Aortic smooth muscle cell (primary cell): ENCODE results near the gene C5orf63. TPM values are rescaled to one million over a fixed set of nuclear protein-coding genes. Genes with fewer than 3 reads are reported as not detected.

Source experiments
- total RNA-seq: library from RNA; depleted of rRNA; stranded (reverse); fragments of >200 nt; gene quantifications from 2 replicates; pipeline ENCODE4 v1.2.3, GENCODE V29; 2014

Gene C5orf63
- total RNA-seq: 2.0 TPM in 2 replicates

GRCh38 chr5:127072861-127073846 is at the start of gene C5orf63:
C5orf63 (minus strand) TSS chr5:127073502; CDS start chr5:127058995, 14,507 bp downstream.

DNA sequence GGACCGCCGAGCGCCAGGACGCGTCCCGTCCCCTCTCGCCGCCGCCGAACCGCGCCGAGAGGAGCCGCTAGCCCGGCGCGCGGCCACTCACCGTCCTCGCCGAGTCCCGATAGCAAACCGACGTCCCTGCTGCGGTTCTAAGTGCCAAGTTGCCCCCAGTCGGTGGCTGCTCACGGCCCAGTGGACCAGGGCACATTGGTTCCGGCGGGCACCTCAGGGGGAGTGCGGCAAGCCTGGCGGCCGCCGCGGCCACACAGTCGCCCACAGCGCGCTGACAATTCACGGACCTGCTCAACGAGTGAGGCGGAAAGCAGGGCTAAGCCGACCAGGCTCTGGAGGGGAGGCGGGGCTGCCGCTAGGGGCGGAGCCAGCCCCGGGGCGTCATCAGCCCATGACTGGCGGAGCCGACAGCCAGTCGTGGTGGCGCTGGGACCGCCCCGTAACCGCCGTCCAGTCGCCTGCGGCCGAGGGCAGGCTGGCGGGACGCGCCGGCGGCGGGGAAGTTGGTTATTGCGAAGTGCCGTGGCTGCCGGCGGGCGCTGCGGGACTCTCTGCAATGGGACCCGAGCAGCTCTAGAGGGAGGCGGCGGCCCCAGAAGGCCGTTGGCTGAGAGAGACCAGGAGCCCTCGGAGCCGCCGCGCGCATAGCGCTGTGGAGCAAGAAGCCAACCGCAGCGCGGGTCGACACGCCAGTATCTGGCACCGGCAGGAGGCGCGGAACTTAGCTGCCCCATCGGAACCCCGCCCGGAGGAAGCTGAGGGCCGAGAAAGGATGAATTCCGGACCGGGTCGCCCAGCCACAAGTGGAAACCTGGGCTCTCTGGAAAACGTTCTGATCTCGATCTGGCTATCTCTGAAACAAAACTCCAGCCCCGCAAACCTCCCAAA is 42.8 kb downstream of the C5orf63 start, which contains the start of gene MARCHF3:
TSS of gene MARCHF3 (minus strand) at position 300 of the 888 bp plus-strand sequence. CDS start 112,387 bp downstream, outside the sequence.

Other genes starting within 250 kb of the C5orf63 start
- gene MARCHF3, start 42.9 kb downstream of the C5orf63 start, total RNA-seq: 20.0 and 22.3 TPM in 2 replicates
- gene MEGF10, start 217.3 kb upstream of the C5orf63 start, total RNA-seq: 0.06 and 0.13 TPM in 2 replicates